ENCODE results near the gene KCNMA1.

Gene KCNMA1

DNA sequence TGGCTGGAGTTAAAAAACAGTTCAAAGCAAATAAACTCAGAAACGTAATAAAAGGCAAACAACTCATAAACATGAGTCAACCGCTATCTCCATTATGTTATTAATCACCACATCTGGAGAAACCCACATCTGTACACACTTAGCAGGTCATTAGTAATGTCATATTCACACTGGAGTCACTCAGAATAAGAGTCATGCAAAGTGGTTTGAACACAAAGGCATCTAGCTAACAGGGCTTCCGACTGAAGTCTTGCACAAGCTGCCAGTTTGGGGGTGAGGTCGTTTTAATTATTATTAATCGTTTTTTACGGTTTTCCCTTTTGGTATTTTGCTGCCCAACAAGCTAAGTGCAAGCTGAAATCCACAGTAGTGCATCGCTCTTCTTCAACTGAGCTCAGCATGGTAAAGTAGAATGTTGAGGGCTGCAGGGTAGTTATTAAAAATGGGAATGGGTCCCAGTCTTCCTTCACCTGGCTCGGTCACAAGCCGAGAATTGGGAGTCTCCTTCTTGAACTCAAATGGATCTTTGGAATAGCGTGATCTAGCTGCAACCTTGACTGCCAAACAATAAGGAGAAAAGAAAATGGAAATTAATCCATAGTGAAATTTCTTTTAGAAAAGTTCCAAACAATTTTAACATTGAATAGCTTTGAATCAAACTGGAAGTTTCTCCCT is 663.5 kb downstream of the KCNMA1 start:
- 92% methylated on average over 10 of the region's 10 CpGs for WGBS
- H3K36me3 ChIP-seq (ENCODE audit: insufficient read depth, low read length) = no peaks in the 10 kb centered on the region
- no peak overlapping the region for H3K9ac ChIP-seq (ENCODE audit: low read depth, low read length)
- no peak overlapping the region for H3K4me3 ChIP-seq (ENCODE audit: low read length)
- H3K4me1 ChIP-seq (ENCODE audit: insufficient read depth, low read length) = no peaks in the 10 kb centered on the region
- no peaks in the 10 kb centered on the region for H3K27me3 ChIP-seq (ENCODE audit: insufficient read depth, low read length)
- H3K9me3 ChIP-seq (ENCODE audit: insufficient read depth, low read depth, low read length) = no peaks in the 10 kb centered on the region
- H3K27ac ChIP-seq (ENCODE audit: low read depth, low read length) = no peak overlapping the region

DNA sequence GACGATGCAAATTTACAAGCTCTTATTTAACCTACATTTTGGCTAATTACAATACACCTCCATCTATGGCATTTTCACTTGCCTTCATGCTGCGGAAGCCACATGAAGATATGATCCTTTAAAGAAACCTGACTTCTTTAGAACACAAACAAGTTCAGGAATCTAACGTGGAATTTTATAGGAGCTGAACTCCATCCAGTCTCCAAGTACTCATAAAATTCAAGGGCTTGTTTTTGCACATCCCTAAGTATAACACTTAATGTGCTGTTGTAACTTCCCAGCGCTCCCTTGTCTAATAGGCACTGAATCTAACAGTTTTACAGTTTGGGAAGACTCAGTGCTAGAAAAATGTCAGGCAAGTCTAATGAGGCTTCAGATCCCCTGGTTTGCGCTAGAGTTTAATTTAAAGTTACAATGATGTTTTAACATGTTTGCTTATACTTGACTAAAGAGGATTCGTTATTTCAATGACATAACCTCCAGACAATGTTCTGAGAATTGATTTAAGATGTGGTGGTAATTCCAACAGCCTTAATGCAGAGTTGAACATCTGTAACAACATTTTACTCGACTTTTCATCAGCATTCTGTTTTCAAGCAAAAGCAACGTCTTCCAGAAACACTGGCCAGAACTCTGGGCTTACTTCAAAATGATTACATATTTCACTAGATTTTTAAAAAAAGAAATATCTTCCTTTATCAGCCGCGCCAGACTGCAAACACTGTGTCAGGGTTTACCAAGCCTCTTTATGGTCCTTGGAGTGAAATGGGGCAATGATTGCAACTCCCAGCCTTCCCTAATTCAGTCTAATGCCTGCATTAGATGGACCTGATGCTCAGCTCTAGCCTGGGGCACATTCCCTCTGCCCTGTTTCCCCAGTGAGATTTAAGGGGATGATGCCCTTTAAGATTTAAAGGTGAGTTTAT is 664.3 kb downstream of the KCNMA1 start:
- no peaks in the 10 kb centered on the region for H3K9me3 ChIP-seq (ENCODE audit: insufficient read depth, low read depth, low read length)
- no peak overlapping the region for H3K4me3 ChIP-seq (ENCODE audit: low read length)
- H3K27ac ChIP-seq (ENCODE audit: low read depth, low read length) = no peak overlapping the region
- no peaks in the 10 kb centered on the region for H3K4me1 ChIP-seq (ENCODE audit: insufficient read depth, low read length)
- no peaks in the 10 kb centered on the region for H3K36me3 ChIP-seq (ENCODE audit: insufficient read depth, low read length)
- no peak overlapping the region for H3K9ac ChIP-seq (ENCODE audit: low read depth, low read length)
- 92% methylated on average over 10 of the region's 10 CpGs for WGBS
- H3K27me3 ChIP-seq (ENCODE audit: insufficient read depth, low read length) = no peaks in the 10 kb centered on the region

DNA sequence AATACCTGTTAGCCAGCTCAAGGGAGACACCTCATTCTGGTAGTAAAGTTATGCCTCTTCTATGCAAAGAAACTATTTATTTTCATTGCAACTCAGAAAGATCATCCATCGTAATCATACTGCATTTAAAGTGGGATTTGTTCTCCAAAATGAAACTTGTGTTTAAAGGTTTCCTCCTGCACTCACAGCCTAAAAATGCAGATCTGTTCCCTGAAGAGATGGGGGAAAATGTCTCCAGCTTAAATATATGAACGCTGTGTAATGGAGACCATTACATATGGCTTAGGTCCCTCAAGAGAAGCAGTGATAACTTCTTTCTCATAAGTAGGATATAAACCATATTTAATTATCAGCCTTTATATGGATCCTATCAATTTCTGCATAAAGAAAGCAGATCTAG is 665.1 kb downstream of the KCNMA1 start:
- no peaks in the 10 kb centered on the region for H3K9me3 ChIP-seq (ENCODE audit: insufficient read depth, low read depth, low read length)
- H3K36me3 ChIP-seq (ENCODE audit: insufficient read depth, low read length) = no peaks in the 10 kb centered on the region
- H3K9ac ChIP-seq (ENCODE audit: low read depth, low read length) = no peak overlapping the region
- H3K27me3 ChIP-seq (ENCODE audit: insufficient read depth, low read length) = no peaks in the 10 kb centered on the region
- 100% methylated on average over 2 of the region's 2 CpGs for WGBS
- H3K4me3 ChIP-seq (ENCODE audit: low read length) = no peak overlapping the region
- no peak overlapping the region for H3K27ac ChIP-seq (ENCODE audit: low read depth, low read length)
- H3K4me1 ChIP-seq (ENCODE audit: insufficient read depth, low read length) = no peaks in the 10 kb centered on the region

DNA sequence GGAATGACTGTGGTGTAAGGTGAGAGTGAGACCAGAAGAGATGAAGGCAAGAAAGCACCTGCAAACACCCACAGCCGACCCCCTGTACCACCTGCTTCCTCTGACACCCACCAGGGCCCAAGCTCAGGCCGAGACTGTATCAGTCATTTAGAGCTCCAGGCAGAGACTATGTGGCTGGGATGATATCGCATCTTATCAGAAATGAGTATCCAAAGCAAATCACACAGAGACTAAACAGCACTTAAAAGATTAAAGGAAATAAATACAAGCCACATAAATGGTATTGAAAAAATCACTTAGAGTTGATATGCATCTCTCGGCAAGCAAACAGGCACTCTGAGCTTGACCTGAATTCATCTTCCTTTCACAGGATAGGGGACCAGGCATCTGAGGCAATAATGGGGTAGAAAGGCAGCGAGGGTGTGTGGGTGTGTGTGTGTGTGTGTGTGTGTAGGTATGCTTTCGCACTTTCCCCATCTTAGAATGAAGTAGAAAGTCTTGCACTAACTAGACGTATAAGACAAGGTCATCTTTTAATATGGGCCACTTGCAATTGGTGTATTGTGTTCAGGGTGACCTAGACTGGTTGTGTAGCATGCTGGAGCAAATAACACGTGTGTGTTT is 665.9 kb downstream of the KCNMA1 start:
- H3K27ac ChIP-seq (ENCODE audit: low read depth, low read length) = no peak overlapping the region
- WGBS = 93% methylated on average over 8 of the region's 8 CpGs
- no peaks in the 10 kb centered on the region for H3K27me3 ChIP-seq (ENCODE audit: insufficient read depth, low read length)
- no peak overlapping the region for H3K9ac ChIP-seq (ENCODE audit: low read depth, low read length)
- H3K4me1 ChIP-seq (ENCODE audit: insufficient read depth, low read length) = no peaks in the 10 kb centered on the region
- H3K4me3 ChIP-seq (ENCODE audit: low read length) = no peak overlapping the region
- no peaks in the 10 kb centered on the region for H3K36me3 ChIP-seq (ENCODE audit: insufficient read depth, low read length)
- no peaks in the 10 kb centered on the region for H3K9me3 ChIP-seq (ENCODE audit: insufficient read depth, low read depth, low read length)

DNA sequence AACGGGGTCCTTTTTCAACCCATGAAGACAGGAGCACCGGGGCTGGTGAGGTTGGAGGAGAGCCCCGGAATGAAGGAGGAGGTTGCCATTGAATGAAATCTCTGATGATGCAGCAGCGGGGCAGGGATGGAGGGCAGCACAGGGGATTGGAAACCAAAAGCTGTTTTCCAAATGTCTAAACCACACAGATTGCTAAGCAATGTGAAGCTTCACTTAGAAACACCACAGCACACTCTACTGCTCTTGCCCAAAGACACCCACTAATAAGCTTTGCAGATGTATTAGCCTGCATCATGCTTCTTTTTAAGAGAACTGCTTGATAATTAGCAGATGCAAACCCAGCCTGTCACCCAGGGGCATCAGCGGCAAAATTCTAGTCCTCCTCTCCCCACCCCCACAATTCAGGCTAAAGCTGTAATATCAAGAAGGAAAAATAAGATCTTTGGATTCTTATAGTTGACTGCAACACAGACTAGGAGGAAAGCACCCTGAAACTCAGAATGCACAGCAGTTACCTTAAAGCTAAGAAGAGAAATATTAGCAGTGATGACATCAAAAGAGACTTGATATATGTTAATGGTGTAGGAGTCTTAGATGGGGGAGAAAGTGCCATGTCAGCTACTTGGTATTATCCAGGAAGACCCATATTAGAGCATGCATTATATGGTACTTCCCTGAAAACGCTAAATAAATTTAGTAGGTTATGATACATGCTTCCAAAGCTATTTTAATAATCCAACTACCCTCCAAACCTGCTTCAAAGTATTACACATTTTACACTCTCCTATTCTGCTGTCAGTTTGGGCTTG is 666.7 kb downstream of the KCNMA1 start:
- Histone ChIP-seq H3K4me3 (ENCODE audit: low read length) (no peak overlapping the region), H3K27me3 (ENCODE audit: insufficient read depth, low read length) (no peaks in the 10 kb centered on the region), H3K9ac (ENCODE audit: low read depth, low read length) (no peak overlapping the region), H3K36me3 (ENCODE audit: insufficient read depth, low read length) (no peaks in the 10 kb centered on the region), H3K4me1 (ENCODE audit: insufficient read depth, low read length) (no peaks in the 10 kb centered on the region), H3K27ac (ENCODE audit: low read depth, low read length) (no peak overlapping the region), H3K9me3 (ENCODE audit: insufficient read depth, low read depth, low read length) (no peaks in the 10 kb centered on the region)
- 91% methylated on average over 5 of the region's 6 CpGs for WGBS

DNA sequence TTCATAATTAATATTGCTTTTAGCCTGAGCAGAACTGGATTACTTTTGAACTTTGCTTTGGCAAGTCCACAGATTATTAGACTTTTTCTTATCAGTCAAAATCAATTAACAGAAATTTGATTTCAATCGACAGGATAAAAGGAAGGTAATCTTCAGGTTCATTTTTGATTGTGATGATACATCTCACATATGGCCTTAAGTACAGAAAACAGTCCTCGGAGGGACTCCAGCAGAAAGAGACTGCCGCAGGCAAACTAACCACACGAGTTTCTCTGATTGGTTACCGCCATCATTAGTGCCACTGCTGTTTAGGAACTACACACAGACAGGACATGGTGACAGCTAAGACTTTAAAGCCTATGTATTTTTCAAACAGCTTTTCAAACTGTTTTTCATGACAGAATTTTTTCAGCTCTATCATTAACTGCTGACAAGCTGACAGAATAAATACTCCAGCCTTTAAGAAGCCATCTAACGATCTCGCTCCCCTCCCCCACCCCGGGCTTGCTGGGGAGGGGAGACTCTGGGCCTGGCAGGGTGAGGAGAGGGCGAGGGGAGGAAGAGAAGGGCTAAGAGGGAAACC is 668.2 kb downstream of the KCNMA1 start:
- Histone ChIP-seq H3K36me3 (ENCODE audit: insufficient read depth, low read length) (no peaks in the 10 kb centered on the region), H3K4me1 (ENCODE audit: insufficient read depth, low read length) (no peaks in the 10 kb centered on the region), H3K27ac (ENCODE audit: low read depth, low read length) (no peak overlapping the region), H3K4me3 (ENCODE audit: low read length) (no peak overlapping the region), H3K9me3 (ENCODE audit: insufficient read depth, low read depth, low read length) (no peaks in the 10 kb centered on the region), H3K27me3 (ENCODE audit: insufficient read depth, low read length) (no peaks in the 10 kb centered on the region), H3K9ac (ENCODE audit: low read depth, low read length) (no peak overlapping the region)
- WGBS = 90% methylated on average over 4 of the region's 9 CpGs

DNA sequence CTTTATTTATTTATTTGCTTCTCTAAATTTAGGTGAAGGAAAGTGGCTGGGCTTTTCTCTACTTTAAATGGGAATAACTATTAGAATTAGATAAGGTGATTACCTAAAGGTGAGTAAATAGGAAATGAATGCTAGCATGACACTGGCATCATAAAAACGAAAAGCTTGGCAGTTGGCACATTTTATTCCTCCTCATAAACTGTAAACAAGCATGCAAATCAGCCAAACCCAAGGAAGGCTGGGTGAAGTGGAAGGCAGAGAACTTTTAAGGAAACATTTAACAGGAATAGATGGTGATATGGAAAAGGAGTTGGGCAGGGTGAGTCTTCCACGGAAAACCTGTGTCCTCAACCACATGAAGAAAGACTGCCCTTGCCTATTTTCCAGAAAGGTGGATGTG is 669.1 kb downstream of the KCNMA1 start:
- Histone ChIP-seq H3K4me1 (ENCODE audit: insufficient read depth, low read length) (no peaks in the 10 kb centered on the region), H3K27ac (ENCODE audit: low read depth, low read length) (no peak overlapping the region), H3K4me3 (ENCODE audit: low read length) (no peak overlapping the region), H3K9ac (ENCODE audit: low read depth, low read length) (no peak overlapping the region), H3K9me3 (ENCODE audit: insufficient read depth, low read depth, low read length) (no peaks in the 10 kb centered on the region), H3K36me3 (ENCODE audit: insufficient read depth, low read length) (no peaks in the 10 kb centered on the region), H3K27me3 (ENCODE audit: insufficient read depth, low read length) (no peaks in the 10 kb centered on the region)
- WGBS = 84% methylated on average over 2 of the region's 2 CpGs

DNA sequence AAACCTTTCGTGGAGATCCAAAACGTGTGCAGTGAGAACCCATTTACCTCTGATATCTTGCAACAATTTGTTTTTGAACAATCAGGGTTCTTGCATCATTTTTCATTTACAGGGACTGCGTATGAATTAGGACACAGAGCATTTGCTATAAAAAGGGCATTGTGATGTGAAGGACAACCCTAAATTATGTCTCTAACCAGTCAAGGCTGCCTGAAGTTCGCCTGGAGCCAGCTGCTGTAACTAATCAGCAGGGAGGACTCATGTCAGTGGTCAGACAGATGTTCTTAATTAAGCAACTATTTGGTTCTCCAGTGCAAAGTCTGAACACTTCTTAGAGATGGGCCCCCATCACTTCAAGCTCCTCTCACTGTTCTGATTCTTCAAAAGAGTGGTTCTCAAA is 674.8 kb downstream of the KCNMA1 start:
- H3K9me3 ChIP-seq (ENCODE audit: insufficient read depth, low read depth, low read length) = 0 out of 2 replicates have a peak, but pooled peaks cover 7% of the 10 kb centered on the region
- H3K27ac ChIP-seq (ENCODE audit: low read depth, low read length) = no peak overlapping the region
- 96% methylated on average over 4 of the region's 4 CpGs for WGBS

DNA sequence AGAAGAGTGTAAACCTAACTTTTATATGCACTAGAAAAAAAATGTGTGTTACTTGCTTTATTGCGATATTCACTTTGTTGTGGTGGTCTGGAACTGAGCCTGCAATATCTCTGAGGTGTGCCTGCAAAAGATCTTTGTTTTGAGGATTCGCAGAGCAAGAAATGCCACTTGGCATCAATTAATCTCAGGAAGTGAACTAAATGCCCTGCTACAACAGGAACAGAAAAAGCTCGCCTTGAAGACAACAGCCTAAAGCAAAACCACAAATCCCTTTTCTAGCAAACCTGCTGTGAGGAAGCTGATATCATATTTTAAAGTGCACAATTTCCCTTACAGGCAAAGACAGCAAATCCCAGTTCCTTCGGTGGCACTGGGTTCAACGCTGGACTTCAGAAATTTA is 675.8 kb downstream of the KCNMA1 start:
- Histone ChIP-seq H3K27me3 (ENCODE audit: insufficient read depth, low read length) (no peaks in the 10 kb centered on the region), H3K36me3 (ENCODE audit: insufficient read depth, low read length) (no peaks in the 10 kb centered on the region), H3K4me1 (ENCODE audit: insufficient read depth, low read length) (no peaks in the 10 kb centered on the region), H3K9ac (ENCODE audit: low read depth, low read length) (no peak overlapping the region), H3K27ac (ENCODE audit: low read depth, low read length) (no peak overlapping the region), H3K9me3 (ENCODE audit: insufficient read depth, low read depth, low read length) (0 out of 2 replicates have a peak, but pooled peaks cover 7% of the 10 kb centered on the region), H3K4me3 (ENCODE audit: low read length) (no peak overlapping the region)
- 95% methylated on average over 5 of the region's 5 CpGs for WGBS

More for the DNA sequence above, 674.8 kb downstream of the KCNMA1 start:
- Histone ChIP-seq H3K27me3 (ENCODE audit: insufficient read depth, low read length) (no peaks in the 10 kb centered on the region), H3K4me1 (ENCODE audit: insufficient read depth, low read length) (no peaks in the 10 kb centered on the region), H3K4me3 (ENCODE audit: low read length) (no peak overlapping the region), H3K36me3 (ENCODE audit: insufficient read depth, low read length) (no peaks in the 10 kb centered on the region), H3K9ac (ENCODE audit: low read depth, low read length) (no peak overlapping the region)

DNA sequence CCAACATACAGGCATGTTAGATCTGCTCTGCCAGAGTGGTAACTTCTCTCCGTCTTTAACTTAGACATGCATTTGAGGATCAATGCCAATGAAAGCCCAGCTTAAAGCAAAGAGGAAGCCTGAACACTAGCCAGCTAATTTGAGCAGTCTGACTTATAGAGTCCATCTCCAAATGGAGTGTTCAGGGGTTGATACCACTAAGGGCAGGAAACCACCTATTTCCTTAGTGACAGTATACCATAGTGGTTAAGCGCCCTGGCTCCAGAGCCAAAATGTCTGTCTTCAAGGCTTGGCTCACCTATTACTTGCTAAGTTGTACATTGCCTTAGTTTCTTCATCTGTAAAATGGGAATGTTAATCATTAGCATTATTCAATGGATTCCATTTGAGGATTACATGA is 678.5 kb downstream of the KCNMA1 start:
- Histone ChIP-seq H3K36me3 (ENCODE audit: insufficient read depth, low read length) (no peaks in the 10 kb centered on the region), H3K9ac (ENCODE audit: low read depth, low read length) (no peak overlapping the region), H3K27ac (ENCODE audit: low read depth, low read length) (no peak overlapping the region), H3K4me1 (ENCODE audit: insufficient read depth, low read length) (no peaks in the 10 kb centered on the region), H3K4me3 (ENCODE audit: low read length) (no peak overlapping the region), H3K27me3 (ENCODE audit: insufficient read depth, low read length) (no peaks in the 10 kb centered on the region), H3K9me3 (ENCODE audit: insufficient read depth, low read depth, low read length) (0 out of 2 replicates have a peak, but pooled peaks cover 7% of the 10 kb centered on the region)
- WGBS = 99% methylated on average over 2 of the region's 2 CpGs

Data from HUES64 (cell line).